ENCODE results near the gene C6orf120.

C6orf120 gene

DNA sequence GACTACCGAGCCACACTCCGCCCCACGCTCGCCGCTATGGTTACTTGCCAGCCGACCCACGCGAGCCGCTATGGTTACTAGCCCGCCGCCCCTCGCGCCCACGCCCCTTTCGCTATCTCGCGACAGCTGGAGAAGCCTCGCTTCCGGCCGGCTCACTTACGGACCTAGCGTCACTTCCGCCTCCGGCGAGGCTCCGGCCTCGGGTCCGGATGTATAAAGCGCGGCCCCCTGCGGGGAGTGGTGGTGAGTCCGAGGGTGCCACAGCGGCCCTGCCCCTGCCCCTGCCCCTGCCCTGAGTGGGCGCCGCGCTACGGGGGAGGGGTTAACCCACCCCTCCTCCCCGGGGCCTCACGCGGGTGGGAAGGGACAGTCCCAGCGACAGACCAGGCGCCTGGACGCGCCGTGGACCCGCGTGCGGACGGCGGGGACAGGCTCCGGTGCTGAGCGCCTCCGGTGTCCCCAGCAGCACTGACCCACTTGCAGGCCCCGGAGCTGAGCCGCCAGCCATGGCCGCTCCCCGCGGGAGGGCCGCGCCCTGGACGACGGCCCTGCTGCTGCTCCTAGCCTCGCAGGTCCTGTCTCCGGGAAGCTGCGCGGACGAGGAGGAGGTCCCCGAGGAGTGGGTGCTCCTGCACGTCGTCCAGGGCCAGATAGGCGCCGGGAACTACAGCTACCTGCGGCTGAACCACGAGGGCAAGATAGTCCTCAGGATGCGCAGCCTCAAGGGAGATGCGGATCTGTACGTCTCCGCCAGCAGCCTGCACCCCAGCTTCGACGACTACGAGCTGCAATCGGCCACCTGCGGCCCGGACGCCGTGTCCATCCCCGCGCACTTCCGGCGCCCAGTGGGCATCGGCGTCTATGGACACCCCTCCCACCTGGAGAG lies at the start of gene C6orf120, which contains the start of gene WDR27:
Gene C6orf120 (plus strand): TSS at position 173 of the 886 bp plus-strand sequence. CDS start 334 bp downstream, at position 507.
Gene WDR27 (minus strand): TSS at position 76 of the 886 bp plus-strand sequence. CDS start 13,024 bp downstream, outside the sequence.
- peak; percentile 73 for DNase-seq

DNA sequence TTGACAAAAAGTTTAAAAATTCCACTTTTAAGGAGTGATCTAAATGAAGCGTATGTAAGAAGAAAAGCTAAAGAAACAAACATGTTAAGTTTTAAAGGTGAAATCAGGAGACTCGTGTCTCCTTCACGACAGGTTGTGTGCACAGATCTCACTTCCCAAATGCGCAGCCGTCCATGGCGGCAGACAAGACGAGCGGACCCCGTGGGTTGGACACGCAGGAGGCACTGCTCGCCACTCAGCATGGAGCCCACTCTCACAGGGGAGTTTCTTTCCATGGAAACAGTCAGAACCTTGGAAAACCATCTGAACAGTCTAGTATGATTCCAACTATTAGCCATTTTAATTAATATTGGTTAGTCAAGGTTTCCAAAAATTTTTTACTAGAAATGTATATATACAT lies 49.0 kb upstream of the C6orf120 start:
- DNase-seq, result no peak

DNA sequence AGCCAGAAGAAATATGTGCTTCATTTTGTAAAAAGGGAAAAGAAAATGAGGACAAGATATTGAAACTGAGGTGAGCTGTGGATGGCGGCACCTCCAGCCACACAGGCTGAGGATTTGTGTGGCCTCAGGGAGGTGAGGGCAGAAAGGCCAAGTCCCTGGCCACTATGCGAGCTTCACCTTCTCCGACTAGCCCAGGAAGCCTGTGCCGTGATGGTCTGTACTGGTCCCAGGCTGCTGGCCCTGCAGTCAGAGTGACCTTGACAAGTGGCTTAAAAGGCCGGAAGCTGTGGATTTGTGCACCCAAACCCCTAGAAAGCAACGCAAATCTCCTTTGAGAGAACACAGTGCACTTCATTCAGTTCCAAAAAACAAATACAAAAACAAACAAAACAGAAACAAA lies 48.2 kb upstream of the C6orf120 start:
- DNase-seq, result no peak

DNA sequence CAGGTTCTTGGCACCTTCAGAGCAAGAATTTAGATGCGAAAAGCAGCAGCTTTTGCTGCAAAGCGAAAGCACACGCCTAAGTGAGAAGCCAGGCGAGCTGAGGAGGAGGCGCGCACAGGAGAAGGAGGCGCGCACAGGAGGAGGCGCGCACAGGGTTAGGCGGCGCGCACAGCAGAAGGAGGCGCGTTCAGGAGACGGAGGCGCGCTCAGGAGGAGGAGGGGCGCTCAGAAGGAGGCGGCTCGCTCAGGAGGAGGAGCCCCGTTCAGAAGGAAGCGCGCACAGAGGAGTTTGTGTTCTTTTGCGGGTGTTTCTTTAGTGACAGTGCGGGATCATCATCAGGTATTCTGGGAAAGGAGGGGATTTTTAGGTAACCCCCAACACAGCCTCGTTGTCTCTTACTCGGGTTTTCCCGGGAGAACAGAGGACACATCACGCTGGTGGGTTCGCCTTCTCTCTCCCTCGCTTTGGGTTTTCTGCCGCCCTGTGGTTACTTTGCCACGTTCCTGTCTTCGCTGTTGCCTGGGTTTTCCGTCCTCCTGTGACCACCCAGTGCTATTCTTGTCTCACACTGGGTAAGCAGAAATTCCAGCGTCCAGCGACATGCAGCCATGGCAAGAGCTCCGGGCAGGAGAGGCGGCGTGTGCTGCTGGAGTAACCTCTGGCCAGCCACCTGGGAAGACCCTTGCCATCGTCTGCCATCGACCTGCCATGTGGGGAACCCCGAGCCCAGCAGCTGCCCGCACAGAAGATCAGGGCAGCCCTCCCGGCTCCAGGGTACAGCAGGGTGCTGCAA lies 47.1 kb upstream of the C6orf120 start:
- DNase-seq, result no peak

DNA sequence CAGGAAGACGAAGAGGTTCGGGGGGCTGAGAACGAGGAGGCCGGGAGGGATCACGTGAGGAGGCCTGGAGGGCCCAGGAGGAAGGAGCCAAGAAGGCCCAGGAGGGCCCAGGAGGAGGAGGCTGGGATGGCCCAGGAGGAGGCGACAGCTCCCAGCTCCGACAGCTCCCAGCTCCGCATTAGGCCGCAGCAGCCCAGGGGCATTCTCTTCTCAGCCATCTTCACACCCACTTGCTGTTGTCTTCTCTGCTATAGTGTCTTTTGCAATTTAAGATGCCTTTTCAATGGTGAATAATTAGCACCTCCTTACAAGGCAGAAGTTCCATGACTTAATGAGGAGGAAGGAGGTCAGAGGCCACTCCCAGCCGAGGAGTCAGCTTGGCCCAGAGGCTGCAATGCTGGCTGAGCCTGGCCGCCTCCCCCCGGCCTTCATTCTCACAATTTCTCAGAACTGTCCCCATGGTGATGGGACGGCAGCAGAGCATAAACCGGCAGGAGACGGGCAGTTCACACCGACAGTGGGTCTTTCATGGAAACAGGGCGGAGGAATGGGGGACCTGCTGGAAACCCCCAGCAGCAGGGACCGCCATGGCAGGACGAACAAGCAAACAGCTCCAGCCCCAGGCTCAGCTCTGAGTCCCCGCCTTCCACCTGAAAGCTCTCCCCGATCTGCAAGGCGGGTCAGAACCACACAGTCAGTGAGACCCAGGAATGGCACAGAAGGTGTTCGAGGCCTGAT lies 45.2 kb upstream of the C6orf120 start:
- no peak for DNase-seq

DNA sequence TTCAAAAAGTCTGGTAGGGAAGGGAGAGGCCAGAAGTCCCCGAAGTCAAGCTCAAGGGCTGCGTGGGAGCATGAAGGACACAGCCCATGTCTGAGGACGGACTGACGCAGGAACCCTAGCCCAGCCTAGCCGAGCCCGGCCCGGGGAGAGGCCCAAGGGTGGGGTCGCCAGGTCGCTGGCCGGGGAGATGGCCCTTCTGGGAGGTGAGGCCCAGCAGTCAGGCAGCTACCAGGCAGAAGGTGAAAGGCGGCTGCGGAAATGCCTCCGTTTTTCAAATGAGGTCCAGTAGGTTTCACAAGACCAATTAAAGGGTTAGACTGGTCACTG lies 44.7 kb upstream of the C6orf120 start:
- no peak for DNase-seq

DNA sequence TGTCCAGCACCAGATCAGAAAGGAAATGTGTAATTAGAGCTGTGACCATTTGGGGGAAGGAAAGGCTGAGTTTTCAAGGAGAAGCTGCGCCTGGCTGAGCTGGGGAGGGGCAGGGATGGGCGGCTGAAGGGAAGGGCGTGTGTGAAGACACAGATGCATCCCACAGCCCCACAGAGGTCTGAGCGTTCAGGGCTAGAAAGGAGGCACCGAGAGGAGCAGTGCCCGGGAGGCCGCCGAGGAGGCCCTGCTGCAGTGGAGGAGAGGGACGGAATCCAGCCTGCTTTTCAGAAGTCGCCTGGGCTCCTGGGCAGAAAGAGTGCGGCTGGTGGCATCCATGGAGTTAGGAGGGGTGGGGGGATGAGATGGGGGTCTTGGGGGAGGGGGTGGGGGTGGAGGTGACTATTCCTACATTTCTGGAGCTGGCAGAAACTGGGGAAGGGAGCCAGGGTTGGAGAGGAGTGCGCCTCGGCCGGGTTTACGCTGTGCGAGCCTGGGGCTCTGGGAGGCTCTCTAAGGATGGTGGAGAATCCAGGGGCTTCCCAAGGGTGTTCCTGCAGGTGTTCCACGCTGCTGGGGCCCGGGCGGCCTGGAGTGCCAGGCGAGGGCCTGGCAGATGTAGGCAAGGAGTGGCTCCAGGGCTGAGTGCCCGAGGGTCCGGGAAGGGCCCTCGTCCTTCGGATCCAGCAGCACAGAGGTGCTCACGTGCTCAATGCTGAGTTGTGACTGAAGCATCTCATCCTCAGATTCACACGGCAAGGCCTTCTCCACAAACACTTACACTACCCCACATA lies 41.9 kb upstream of the C6orf120 start:
- DNase-seq, result no peak

DNA sequence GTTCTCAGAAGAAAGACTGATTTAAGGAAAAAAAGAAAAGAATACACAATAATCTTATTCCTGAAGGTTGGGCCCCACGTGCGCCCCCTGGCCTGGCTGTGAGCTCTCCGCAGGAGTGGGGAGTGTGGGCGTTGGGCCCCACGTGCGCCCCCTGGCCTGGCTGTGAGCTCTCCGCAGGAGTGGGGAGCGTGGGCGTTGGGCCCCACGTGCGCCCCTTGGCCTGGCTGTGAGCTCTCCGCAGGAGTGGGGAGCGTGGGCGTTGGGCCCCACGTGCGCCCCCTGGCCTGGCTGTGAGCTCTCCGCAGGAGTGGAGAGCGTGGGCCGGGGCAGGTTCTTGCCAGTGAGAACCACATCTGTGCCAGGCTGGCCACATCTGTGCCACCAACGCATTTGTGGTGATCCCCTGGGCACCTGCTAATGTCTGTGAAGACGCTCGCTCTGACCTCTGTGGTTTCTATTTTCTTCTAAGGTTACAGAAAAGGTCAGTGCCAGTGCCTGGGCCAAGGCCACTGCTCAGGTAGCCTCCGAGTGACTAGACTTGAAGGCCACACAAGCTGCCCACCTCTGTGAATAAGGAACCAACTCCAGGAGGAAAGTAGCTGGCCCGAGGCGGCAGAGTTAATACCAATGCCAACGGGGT lies 41.1 kb upstream of the C6orf120 start:
- DNase-seq, result no peak

DNA sequence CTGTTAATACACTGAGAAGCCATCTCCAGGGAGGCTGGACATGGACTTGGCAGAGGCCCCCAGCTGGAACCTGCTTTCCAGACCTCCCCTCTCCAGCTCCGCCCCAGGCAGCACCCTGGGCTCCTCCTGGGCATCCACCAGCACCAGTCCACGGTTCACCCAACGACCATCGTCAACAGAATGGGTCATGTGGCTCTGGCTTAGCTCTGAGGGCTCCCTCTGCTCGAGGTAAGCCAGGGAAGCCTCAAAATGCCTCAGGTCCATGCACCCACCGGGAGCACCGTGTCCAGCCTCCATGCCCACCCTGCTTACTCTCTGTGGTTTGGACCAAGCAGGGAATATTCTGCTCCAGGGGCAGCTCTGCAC lies 40.6 kb upstream of the C6orf120 start:
- DNase-seq, result no peak

DNA sequence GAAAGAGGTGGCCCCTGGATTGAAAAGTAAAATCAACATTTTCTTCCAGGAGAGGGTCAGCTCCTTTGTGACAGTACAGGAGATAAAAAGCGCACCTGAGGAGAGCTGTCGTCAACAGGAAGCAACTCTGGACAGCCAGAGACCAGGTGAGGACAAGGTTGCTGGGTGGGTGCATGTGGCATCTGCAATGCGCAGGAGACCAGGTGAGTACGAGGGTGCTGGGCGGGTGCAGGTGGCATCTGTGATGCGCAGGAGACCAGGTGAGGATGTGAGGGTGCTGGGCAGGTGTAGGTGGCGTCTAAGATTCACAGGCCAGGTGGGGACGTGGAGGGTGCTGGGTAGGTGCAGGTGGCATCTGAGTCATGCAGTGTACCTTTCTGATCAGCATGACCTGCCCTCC lies 38.5 kb upstream of the C6orf120 start:
- no peak for DNase-seq

DNA sequence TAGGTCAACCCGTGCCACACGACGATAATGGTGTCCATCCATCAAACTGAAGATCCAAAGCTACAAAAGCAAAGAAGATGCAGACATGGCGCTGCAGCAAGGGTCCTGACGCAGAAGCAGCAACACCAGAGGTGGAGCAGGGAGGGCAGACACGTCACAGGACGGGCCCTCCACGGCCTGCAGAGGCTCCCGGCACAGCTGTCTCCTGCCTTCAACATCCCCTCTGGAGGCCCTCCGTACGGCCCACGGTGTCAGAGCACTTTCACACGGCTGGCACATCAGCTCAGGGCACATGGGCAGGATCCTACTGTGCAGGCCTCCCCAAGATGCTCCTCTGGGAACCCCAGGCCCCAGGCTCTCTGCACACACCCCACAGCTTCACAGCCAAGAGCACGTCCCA lies 37.7 kb upstream of the C6orf120 start:
- no peak for DNase-seq

DNA sequence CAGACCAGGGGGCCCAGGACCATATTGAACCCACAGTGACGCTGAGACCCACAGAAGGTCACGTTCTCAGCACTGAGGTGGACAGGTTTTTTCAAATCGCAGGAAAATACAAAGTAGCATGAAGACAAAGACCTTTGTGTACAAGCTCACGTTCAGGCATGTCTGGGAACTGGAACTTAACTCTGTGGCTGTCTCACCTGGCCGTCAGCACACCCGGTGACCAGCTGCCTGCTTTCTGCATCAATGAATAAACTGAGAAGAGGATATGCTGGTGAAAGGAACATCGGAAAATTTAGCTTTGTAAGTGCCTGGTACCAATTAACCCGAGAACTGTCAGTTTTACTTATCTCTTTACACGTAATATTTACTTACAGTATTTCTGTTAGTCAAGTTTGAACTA lies 36.6 kb upstream of the C6orf120 start:
- DNase-seq, result no peak

DNA sequence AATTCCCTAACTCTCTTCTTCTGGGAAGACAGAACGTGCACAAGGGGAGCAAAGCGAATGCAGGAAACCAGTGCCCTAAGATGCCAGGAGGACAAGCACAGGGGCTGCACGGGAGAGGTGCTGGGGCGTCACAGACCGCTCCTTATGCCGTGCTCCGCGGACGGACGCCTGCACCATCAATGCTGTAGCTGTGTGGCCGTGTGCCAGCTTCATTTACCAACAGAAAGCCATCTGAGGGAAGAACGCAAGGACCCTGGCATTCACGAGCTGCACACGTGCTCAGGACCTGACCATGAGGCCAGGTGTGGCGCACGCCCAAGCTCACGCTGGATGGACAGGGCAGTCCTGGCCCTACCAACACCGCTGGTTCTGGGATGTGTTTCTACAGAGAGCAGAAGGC lies 35.5 kb upstream of the C6orf120 start:
- DNase-seq, result no peak

DNA sequence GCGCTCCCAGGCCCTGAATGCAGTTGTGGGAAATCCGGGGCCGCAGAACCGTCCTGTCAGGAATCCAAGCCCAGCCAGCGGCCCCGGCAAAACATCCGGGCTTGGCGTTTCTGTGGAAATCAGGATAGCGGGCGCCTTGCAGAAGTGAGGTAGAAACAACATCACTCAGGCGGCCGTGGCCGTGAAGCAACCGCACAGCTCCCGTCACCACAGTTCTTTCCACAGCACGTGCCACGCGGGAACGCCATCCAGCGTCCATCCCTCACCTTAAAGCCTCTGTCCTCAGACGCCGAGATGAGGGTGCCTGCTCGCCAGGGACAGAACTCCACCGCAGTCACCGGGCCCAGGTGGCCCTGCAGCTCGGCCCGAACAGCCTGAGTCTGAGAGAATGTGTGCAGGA lies 34.2 kb upstream of the C6orf120 start:
- DNase-seq, result no peak

DNA sequence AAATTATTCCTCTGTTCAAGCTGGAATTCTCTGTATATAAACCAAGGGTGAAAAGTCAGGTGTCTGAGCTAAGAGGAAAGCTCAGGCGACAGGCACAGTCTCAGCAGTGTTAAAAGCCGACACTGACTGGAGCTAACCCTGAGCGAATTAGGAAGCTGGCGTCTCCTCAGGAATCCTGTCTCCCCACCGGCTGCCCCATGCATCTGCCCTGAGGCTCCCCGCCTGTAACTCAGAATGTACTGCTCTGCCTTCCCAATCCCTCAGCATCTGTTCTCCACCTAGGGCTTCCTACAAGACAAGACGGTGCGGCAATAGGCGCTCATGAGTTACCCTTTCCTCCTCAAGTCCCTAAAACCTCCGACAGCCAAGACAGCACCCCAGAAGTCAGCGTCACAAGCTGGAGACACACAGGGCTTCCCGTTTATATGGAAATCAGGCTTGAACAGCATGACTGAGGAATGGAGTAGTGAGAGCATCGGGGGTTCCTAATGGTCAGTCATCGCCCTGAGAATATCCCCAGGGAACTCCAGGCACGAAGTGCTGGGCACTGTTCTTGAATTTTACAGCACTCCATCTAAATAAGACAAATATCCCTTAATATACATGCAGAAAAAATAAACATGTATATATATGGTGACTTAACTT lies 33.6 kb upstream of the C6orf120 start:
- DNase-seq, result no peak

DNA sequence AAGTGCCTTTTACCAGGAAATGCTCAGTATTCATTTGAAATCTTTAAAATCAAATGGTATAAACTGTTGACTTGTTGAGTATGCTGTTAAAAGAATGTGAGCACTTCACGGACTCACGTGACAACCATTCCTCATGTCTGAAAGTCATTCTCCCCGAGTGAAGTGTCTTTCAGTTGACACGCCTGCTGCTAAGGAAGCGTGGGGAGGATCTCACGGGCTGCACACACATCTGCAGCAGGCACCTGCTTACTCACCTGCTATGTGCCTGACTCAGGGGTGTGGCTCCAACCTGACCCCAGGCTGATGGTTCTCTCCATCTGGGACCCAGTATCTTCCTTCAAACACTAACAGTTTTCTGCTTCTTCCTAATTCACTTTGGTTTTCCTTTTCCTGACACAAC lies 32.8 kb upstream of the C6orf120 start:
- DNase-seq, result no peak

DNA sequence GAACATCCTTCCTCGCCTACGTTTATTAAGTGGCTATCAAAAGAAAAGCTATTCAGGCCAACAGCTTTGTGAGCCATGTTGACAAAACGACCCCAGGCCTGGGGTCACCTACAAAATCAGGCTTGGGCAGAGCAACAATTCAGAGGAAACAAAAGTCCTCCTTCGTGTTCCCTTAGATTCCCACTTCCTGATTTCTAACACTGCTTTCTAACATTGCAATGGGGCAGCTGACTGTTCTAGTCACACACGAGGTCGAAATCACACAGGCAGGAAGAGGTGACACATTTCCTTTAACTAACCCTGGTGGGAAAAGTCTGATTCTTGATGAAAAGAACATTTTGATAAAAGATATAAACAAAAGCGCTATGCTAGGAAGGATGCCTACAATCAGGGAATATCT lies 32.0 kb upstream of the C6orf120 start:
- no peak for DNase-seq

DNA sequence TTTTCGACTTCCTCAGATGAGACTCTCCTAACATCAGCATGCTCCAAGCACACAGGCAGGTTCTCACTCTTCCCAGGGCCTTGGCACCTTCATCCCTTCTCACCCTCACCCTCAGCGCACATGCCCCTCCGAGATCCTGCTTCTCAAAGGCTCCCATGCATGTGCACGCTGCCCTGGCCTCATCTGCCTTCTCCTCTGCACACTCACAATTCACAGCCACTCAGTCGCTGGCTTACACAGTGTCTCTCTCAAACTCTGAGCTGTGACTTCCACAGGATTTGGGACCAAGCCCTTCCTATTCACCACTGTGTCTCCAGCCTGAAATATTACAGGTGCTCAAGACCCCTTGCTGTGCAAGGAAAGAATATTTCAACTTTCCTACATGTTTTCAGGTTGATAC lies 30.4 kb upstream of the C6orf120 start:
- DNase-seq, result no peak

DNA sequence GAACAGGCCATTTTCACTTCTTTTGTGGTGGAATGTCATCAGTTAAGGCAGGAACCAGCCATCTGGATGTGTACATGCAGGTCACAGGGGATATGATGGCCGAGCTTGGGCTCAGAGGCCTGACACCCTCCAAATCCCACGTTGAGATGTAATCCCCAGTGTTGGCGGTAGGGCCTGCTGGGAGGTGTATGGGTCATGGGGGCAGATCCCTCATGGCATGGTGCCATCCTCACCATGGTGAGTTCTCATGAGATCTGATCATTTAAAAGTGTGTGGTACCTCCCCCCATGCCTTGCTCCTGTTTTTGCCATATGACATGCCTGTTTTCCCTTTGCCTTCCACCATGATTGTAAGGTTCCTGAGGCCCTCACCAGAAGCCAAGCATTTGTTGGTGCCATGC lies 26.9 kb upstream of the C6orf120 start:
- DNase-seq, result no peak

DNA sequence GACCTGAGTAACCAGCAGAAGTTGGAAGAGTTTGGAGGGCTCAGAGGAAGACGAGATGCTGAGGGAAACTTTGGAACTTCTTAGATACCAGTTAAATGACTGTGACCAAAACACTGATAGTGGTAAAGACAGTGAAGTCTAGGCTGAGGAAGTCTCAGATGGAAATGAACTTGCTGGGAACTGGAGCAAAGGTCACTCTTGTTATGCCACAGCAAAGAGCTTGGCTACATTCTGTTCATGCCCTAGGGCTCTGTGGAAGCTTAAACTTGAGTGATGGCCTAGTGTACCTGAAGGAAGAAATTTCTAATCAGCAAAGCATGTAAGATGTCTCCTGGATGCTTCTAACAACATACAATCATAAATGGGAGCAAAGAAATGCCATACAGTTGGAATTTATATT lies 24.8 kb upstream of the C6orf120 start:
- DNase-seq, result no peak

DNA sequence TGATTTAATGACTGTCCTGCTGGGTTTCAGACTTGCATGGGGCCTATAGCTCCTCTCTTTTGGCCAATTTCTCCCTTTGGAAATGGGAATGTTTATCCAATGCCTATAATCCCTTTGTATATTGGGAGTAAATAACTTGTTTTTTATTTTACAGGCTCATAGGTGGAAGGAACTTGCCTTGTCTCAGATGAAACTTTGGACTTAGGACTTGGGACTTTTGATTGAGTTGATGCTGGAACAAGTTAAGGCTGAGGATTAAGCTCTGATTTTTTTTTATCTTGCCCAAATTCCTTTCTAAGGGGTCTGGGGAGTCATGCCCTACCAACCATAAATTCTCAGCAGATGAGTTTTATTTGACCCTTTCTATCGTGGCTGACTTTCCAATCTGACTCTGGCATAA lies 23.6 kb upstream of the C6orf120 start:
- DNase-seq, result no peak

DNA sequence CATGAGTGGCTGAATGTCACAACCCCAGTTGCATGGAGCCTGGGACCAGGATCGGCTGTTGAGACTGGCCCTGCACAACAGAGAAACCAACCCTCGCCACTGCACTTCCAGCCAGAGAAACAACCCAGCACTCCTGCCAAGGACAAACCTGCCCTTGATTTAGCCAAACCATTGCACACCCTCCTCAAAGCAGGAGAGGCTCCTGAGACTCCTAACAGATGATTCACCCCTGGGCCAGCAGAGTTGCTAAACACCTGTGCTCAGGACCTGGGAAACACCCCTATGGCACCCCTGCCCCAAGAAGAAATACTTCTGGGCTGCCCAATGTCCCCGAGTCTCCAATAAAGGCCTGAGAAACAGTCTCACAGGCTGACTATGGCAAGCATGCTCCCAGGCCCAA lies 17.9 kb upstream of the C6orf120 start:
- DNase-seq, result no peak
